Measurements from ENCODE around the gene RANBP3.

The RANBP3 gene

DNA sequence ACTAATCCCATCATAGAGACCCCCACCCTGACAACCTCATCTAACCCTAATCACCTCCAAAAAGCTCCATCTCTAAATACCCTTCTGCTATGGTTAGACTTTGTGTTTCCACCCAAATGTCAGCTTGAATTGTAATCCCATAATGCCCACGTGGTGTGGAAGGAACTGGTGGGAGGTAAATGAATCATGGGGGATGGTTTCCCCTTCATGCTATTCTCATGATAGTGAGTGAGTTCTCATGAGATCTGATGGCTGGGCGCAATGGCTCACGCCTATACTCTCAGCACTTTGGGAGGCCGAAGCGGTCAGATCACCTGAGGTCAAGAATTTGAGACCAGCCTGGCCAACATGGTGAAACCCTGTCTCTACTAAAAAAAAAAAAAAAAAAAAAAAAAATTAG is 70.7 kb downstream of the RANBP3 start:
- TF ChIP-seq, protein P1, sequence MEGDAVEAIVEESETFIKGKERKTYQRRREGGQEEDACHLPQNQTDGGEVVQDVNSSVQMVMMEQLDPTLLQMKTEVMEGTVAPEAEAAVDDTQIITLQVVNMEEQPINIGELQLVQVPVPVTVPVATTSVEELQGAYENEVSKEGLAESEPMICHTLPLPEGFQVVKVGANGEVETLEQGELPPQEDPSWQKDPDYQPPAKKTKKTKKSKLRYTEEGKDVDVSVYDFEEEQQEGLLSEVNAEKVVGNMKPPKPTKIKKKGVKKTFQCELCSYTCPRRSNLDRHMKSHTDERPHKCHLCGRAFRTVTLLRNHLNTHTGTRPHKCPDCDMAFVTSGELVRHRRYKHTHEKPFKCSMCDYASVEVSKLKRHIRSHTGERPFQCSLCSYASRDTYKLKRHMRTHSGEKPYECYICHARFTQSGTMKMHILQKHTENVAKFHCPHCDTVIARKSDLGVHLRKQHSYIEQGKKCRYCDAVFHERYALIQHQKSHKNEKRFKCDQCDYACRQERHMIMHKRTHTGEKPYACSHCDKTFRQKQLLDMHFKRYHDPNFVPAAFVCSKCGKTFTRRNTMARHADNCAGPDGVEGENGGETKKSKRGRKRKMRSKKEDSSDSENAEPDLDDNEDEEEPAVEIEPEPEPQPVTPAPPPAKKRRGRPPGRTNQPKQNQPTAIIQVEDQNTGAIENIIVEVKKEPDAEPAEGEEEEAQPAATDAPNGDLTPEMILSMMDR (IDR thresholded peaks at IDR 0.05; ENCODE audit: borderline replicate concordance, control extremely low read depth, extremely low read depth, insufficient read depth, missing control alignments): no peak
- in situ Hi-C loops (cut with MboI; ENCODE audit: low sequenced_read_pairs, unreplicated experiment): no loop called here
- DNase-seq (ENCODE audit: low spot score): no peak

GRCh38 chr19:5905114-5905778 is 72.7 kb downstream of the RANBP3 start:
- no peak for DNase-seq (ENCODE audit: low spot score)
- TF ChIP-seq, protein P1 (IDR thresholded peaks at IDR 0.05; ENCODE audit: borderline replicate concordance, control extremely low read depth, extremely low read depth, insufficient read depth, missing control alignments): no peak
- in situ Hi-C loops (cut with MboI; ENCODE audit: low sequenced_read_pairs, unreplicated experiment): no loop called here

GRCh38 chr19:5904352-5905113 is 73.4 kb downstream of the RANBP3 start, which contains the start of gene VMAC:
Gene VMAC (plus strand): TSS chr19:5904872. CDS start chr19:5904891, 19 bp downstream.
- in situ Hi-C loops (cut with MboI; ENCODE audit: low sequenced_read_pairs, unreplicated experiment): no loop called here
- peak; percentile 99 for DNase-seq (ENCODE audit: low spot score)
- TF ChIP-seq, protein P1 (IDR thresholded peaks at IDR 0.05; ENCODE audit: borderline replicate concordance, control extremely low read depth, extremely low read depth, insufficient read depth, missing control alignments): no peak

DNA sequence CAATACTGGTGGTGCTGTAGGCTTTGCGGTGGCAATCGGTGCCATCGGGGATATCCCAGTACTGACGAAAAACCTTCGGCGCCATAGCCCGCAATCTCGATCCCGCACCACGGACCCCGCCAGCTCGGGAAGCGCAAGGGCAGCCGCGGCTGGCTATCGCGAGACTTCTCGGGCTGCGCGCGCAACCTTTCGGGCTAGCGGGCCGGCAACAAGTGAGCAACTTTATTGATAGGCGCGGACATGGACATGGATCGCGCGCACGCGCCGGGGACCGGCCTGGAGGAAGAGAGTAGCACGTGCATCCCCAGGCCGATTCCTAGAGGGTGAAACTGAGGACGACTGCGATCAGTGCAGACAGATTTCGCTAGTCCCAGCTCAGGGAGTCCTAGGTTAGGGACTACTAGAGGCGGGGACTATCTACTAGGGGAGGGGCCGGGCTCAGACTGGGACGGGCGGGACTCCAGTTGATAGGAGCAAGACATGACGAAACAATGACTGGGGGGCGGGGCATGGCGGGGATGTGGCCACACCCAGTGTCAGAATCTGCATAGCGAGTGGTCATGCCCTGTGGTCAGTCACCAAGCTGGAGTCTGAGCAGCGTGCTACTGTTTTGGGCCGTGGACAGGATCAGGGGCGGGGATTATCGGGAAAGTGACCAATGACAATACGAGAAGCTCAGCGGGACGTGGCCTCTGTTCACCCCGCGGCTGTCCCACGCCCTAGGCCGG is 74.2 kb downstream of the RANBP3 start, which contains the start of gene NDUFA11:
NDUFA11 (minus strand) TSS at position 167 of the 728 bp plus-strand sequence; CDS start at position 85, 82 bp downstream.
- in situ Hi-C loops (cut with MboI; ENCODE audit: low sequenced_read_pairs, unreplicated experiment): no loop called here
- peak; percentile 94 for DNase-seq (ENCODE audit: low spot score)

GRCh38 chr19:5903056-5903623 is 74.8 kb downstream of the RANBP3 start:
- TF ChIP-seq, protein P1 (IDR thresholded peaks at IDR 0.05; ENCODE audit: borderline replicate concordance, control extremely low read depth, extremely low read depth, insufficient read depth, missing control alignments): no peak
- DNase-seq (ENCODE audit: low spot score): no peak
- in situ Hi-C loops (cut with MboI; ENCODE audit: low sequenced_read_pairs, unreplicated experiment): no loop called here

More for the DNA sequence above, 74.2 kb downstream of the RANBP3 start, which contains the start of gene NDUFA11:
- TF ChIP-seq, protein P1 (IDR thresholded peaks at IDR 0.05; ENCODE audit: borderline replicate concordance, control extremely low read depth, extremely low read depth, insufficient read depth, missing control alignments): no peak

DNA sequence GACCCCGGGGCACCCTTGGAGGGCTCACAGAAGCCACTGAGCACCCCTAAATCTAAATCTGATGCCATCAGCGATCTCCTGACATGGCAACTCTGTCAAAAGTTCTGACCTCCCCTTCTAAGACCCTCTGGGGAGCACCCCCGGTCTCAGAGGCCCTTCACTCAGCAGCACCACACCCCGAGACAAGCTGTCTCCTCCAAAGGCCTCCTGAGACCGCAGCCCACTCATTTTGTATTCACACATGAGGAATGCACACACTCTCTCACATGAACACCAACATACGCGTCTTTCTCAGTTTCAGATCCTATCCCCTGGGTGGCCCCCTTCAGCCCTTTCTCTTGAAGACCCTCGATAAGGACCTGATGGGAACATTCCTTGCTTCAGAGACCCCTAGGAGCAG is 77.0 kb downstream of the RANBP3 start:
- in situ Hi-C loops (cut with MboI; ENCODE audit: low sequenced_read_pairs, unreplicated experiment): no loop called here
- DNase-seq (ENCODE audit: low spot score): no peak
- TF ChIP-seq, protein P1 (IDR thresholded peaks at IDR 0.05; ENCODE audit: borderline replicate concordance, control extremely low read depth, extremely low read depth, insufficient read depth, missing control alignments): no peak

Data from GM13976 (cell line).